ENCODE data around the gene TMEM256.

DNA sequence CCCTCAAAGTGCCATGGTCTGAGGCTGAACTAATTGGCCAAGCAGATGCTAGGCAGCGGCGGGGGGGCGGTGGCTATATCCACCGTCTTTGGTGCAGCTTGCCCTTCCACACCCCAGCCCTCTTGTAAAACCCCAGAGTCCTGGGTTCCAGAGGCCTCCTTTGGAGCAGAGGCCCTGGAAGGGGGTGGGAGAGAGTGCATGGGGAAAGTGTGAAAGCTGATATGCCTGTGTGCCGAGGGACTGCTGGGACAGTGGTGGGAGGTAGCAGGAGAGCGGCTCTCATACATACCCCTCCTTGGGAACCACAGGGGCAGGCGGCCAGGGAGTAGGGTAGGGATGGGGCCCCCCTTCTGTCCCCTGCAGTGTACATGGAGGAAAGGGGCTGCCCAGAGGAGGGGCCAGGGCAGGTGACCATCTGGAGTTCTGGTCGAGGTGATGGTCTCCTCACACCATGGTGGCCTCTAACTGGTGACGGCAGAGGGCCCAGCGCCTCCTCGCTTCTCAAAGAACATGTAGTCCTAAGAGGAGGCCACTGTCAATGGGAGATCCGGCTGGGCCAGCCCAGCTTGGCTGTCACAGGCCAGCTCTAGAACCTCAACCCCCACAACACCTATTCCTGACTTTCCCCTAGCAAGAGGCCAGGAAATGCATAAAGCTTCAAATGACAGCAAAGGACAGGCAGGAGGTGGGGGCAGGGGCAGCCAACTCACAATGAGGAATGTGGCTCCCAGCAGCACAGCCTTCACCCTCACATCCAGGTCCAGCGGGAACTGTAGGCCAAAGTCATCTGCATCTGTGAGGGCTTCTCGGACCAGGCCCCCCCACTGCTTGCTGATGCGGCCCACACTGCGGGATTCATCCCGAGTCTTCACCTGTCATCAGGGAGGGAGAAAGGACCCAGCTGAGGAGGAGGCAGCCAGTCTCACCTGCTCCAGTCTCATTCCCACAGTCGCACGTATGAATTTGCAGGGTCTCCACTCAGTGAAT lies 13.7 kb downstream of the TMEM256 start:
- TF ChIP-seq CTCF (conservative IDR thresholded peaks at IDR 0.05; ENCODE audit: low read depth, low read length) (no peak), EZH2 (IDR thresholded peaks at IDR 0.05; ENCODE audit: borderline replicate concordance, low read depth, low read length, poor library complexity, severe bottlenecking) (no peak)

Measured in A673 (cell line).